SK-N-SH (cell line): ENCODE data around the gene CAMK2D. TPM values are rescaled to one million over a fixed set of nuclear protein-coding genes. Genes with fewer than 3 reads are reported as not detected.

ENCODE experiments used
- CTCF ChIA-PET: fragments of 300-600, 350-600 bp; formaldehyde crosslinking; extraction: SDS; loops from one replicate; lab custom pipeline; 2021; lab: Yijun Ruan, JAX
- POLR2A ChIA-PET: fragments of 350-600 bp; sonication (Branson Sonifier 250); formaldehyde crosslinking; extraction: SDS; loops from one replicate; lab custom pipeline; 2020; ENCODE audit warnings: antibody characterized with exemption, inconsistent platforms; lab: Yijun Ruan, JAX
- DNase-seq: peaks from one replicate; pipeline ENCODE4 v3.0.0; 2012
- H2AFZ ChIP-seq: fragments of 200-600 bp; sonication (generic); 2 replicates; pipeline ENCODE4 v1.8.1; 2016; ENCODE audit warnings: antibody characterized with exemption, mild to moderate bottlenecking, low read depth
- H3F3A ChIP-seq: fragments of 200-600 bp; sonication (generic); replicated peaks from 2 replicates; pipeline ENCODE3; 2016; ENCODE audit warnings: antibody characterized with exemption, mild to moderate bottlenecking; ENCODE audit not compliant: insufficient read depth
- H3K27ac ChIP-seq, 2 experiments: fragments of 200-500 bp in 1 of 2; fragments of 200-600 bp in 1 of 2; sonication (Bioruptor generic) in 1 of 2; sonication (generic), shearing (Covaris generic) in 1 of 2; 2 replicates each; pipeline versions ENCODE4 v1.5.1 to v1.6.1; 2014 to 2016; ENCODE audit warnings: low read depth in 2 of 2, inconsistent platforms in 1 of 2, low read length in 1 of 2, mild to moderate bottlenecking in 1 of 2, mixed read lengths in 1 of 2
- H3K27me3 ChIP-seq: fragments of 200-600 bp; sonication (generic), shearing (Covaris generic); 2 replicates; pipeline ENCODE4 v1.6.1; 2016; ENCODE audit warnings: mixed run types; ENCODE audit not compliant: insufficient read depth
- H3K36me3 ChIP-seq, 2 experiments: fragments of 200-500 bp in 1 of 2; fragments of 200-600 bp in 1 of 2; sonication (Bioruptor generic) in 1 of 2; sonication (generic) in 1 of 2; replicated peaks in 1 of 2; 2 replicates each; pipeline versions ENCODE3 to v1.5.1; 2014 to 2016; ENCODE audit warnings: low read length in 1 of 2, mild to moderate bottlenecking in 1 of 2; ENCODE audit not compliant: insufficient read depth in 2 of 2, control insufficient read depth in 1 of 2
- H3K4me1 ChIP-seq, 2 experiments: fragments of 200-500 bp in 1 of 2; fragments of 200-600 bp in 1 of 2; sonication (Bioruptor generic) in 1 of 2; sonication (generic), shearing (Covaris generic) in 1 of 2; 2 replicates each; pipeline versions ENCODE4 v1.5.1 to v1.6.1; 2014 to 2016; ENCODE audit warnings: low read depth in 1 of 2, low read length in 1 of 2, mixed run types in 1 of 2; ENCODE audit not compliant: insufficient read depth in 2 of 2, control insufficient read depth in 1 of 2
- H3K4me2 ChIP-seq: fragments of 200-600 bp; sonication (generic), shearing (Covaris generic); 2 replicates; pipeline ENCODE4 v1.6.1; 2017; ENCODE audit warnings: mixed run types
- H3K4me3 ChIP-seq, 2 experiments: fragments of 200-500 bp in 1 of 2; fragments of 200-600 bp in 1 of 2; sonication (Bioruptor generic) in 1 of 2; sonication (generic), shearing (Covaris generic) in 1 of 2; 2 replicates each; pipeline versions ENCODE4 v1.5.1 to v1.8.1; 2014 to 2016; ENCODE audit warnings: low read depth in 2 of 2, inconsistent platforms in 1 of 2, low read length in 1 of 2, mild to moderate bottlenecking in 1 of 2, mixed read lengths in 1 of 2, moderate library complexity in 1 of 2
- H3K79me2 ChIP-seq: fragments of 200-600 bp; sonication (generic); 2 replicates; pipeline ENCODE4 v1.8.1; 2017; ENCODE audit warnings: mild to moderate bottlenecking; ENCODE audit not compliant: insufficient read depth
- H3K9ac ChIP-seq: fragments of 200-600 bp; sonication (generic); 2 replicates; pipeline ENCODE4 v1.6.1; 2017; ENCODE audit warnings: mixed run types
- H3K9me2 ChIP-seq: fragments of 200-600 bp; sonication (generic); 2 replicates; pipeline ENCODE4 v1.6.1; 2017; ENCODE audit warnings: mixed run types
- H3K9me3 ChIP-seq: fragments of 200-600 bp; sonication (generic); 2 replicates; pipeline ENCODE4 v1.6.1; 2017; ENCODE audit warnings: mixed run types, mild to moderate bottlenecking, moderate library complexity
- H4K20me1 ChIP-seq: fragments of 200-600 bp; sonication (generic); 2 replicates; pipeline ENCODE4 v1.6.1; 2017; ENCODE audit warnings: mild to moderate bottlenecking, mixed run types; ENCODE audit not compliant: insufficient read depth
- EZH2phosphoT487 ChIP-seq: fragments of 200-600 bp; sonication (generic); IDR thresholded peaks from 2 replicates; pipeline ENCODE4 v1.6.1; 2017; ENCODE audit warnings: low read depth, mixed run types, mild to moderate bottlenecking, antibody characterized with exemption, moderate library complexity, borderline replicate concordance
- FOSL2 ChIP-seq: IDR thresholded peaks from 2 replicates; pipeline ENCODE4 v1.4.0; 2012; ENCODE audit warnings: low read depth, mild to moderate bottlenecking, moderate library complexity, borderline replicate concordance
- FOXM1 ChIP-seq: IDR thresholded peaks from 2 replicates; pipeline ENCODE4 v1.4.0; 2012; ENCODE audit warnings: low read depth, mild to moderate bottlenecking
- GABPA ChIP-seq: IDR thresholded peaks from 2 replicates; pipeline ENCODE4 v1.4.0; 2012; ENCODE audit warnings: low read depth, mild to moderate bottlenecking
- MEF2A ChIP-seq: IDR thresholded peaks from 2 replicates; pipeline ENCODE4 v1.4.0; 2012; ENCODE audit warnings: low read depth, borderline replicate concordance
- NFIC ChIP-seq: IDR thresholded peaks from 2 replicates; pipeline ENCODE4 v1.4.0; 2012; ENCODE audit warnings: borderline replicate concordance
- RAD21 ChIP-seq: IDR thresholded peaks from 2 replicates; pipeline ENCODE4 v1.6.1; 2012; ENCODE audit warnings: mild to moderate bottlenecking, low read length
- RXRA ChIP-seq: IDR thresholded peaks from 2 replicates; pipeline ENCODE4 v1.4.0; 2012; ENCODE audit warnings: low read depth, mild to moderate bottlenecking, borderline replicate concordance
- TCF12 ChIP-seq: IDR thresholded peaks from 2 replicates; pipeline ENCODE4 v1.4.0; 2012
- TEAD4 ChIP-seq: IDR thresholded peaks from 2 replicates; pipeline ENCODE4 v1.4.0; 2012; ENCODE audit warnings: mild to moderate bottlenecking, borderline replicate concordance; ENCODE audit not compliant: insufficient read depth
- YY1 ChIP-seq: IDR thresholded peaks from 2 replicates; pipeline ENCODE4 v1.4.0; 2012; ENCODE audit warnings: low read depth, mild to moderate bottlenecking
- WGBS: methylation state at CpG from one replicate; pipeline ENCODE4 v1.1.6; 2017; ENCODE audit warnings: low lambda C conversion rate; 5-methylcytosine and 5-hydroxymethylcytosine counted together
- polyA plus RNA-seq, 3 experiments: library from polyadenylated mRNA; depleted of rRNA; stranded (reverse); fragments of >200 nt; gene quantifications; 2 replicates each; pipeline ENCODE4 v1.2.3, GENCODE V29; 2012
- TF ChIP-seq, protein P1 (sequence below): IDR thresholded peaks from 2 replicates; pipeline ENCODE4; 2012
- TF ChIP-seq, protein P2 (sequence below): IDR thresholded peaks from 2 replicates; pipeline ENCODE4 v1.4.0; 2012; ENCODE audit warnings: low read depth

CAMK2D gene
- polyA plus RNA-seq, 1 of the 3 experiments (the other 2 are of a cell fraction) = 17.0 TPM

DNA sequence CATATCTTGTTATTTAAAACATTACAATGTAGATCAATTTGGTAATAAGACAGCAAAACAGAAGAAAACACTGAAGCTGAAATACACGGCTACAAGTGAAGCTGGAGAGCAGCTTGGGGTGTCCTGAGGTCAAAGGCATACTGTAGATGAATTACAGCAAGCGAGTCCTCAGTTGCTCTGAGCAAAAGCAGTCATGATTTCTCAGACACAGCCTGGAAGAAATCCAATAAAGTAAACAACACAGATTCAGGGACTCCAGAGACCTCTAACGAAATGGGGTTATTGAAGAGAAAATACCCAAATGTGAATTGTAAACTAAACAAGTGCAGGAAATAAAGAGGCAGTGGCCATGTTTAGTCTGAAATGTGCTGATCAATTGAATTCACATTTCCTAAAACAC is 324.4 kb downstream of the CAMK2D start:
- 88% methylated on average over 3 of the region's 3 CpGs for WGBS
- peak overlapping the region; percentile 86 to 91; a peak in 3 of 4 replicates for H3K27ac ChIP-seq
- H4K20me1 ChIP-seq = no peaks in the 10 kb centered on the region
- no peaks in the 10 kb centered on the region for H3K9me2 ChIP-seq
- DNase-seq = no peak
- TF ChIP-seq FOXM1 (no peak), GABPA (no peak), NFIC (no peak), TEAD4 (no peak), MEF2A (no peak), TCF12 (no peak), RAD21 (no peak), RXRA (no peak), FOSL2 (no peak), YY1 (no peak)
- TF ChIP-seq, protein P1, sequence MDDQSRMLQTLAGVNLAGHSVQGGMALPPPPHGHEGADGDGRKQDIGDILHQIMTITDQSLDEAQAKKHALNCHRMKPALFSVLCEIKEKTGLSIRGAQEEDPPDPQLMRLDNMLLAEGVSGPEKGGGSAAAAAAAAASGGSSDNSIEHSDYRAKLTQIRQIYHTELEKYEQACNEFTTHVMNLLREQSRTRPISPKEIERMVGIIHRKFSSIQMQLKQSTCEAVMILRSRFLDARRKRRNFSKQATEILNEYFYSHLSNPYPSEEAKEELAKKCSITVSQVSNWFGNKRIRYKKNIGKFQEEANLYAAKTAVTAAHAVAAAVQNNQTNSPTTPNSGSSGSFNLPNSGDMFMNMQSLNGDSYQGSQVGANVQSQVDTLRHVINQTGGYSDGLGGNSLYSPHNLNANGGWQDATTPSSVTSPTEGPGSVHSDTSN = no peak
- ChIA-PET POLR2A (no interaction called here), CTCF (interaction anchor here (1.1 kb wide), 1 partner anchor 16 kb away, joined by 3 read pairs; no protein-coding TSS in a partner anchor)
- H3K4me3 ChIP-seq = no peak overlapping the region
- no peaks in the 10 kb centered on the region for H3K36me3 ChIP-seq
- no peaks in the 10 kb centered on the region for H3K9me3 ChIP-seq
- H2AFZ ChIP-seq = no peak overlapping the region
- H3K27me3 ChIP-seq = no peaks in the 10 kb centered on the region
- H3K4me2 ChIP-seq = no peak overlapping the region
- no peaks in the 10 kb centered on the region for H3K79me2 ChIP-seq
- H3K4me1 ChIP-seq = peaks cover 0 to 17% of the 10 kb centered on the region in 2 experiments; a peak in 2 of 4 replicates
- peaks cover 21% of the 10 kb centered on the region for H3F3A ChIP-seq
- no peak overlapping the region for H3K9ac ChIP-seq

GRCh38 chr4:113436360-113436759 is 325.2 kb downstream of the CAMK2D start:
- 26% methylated on average over 3 of the region's 3 CpGs for WGBS
- Histone ChIP-seq H3K27ac (peak overlapping the region; percentile 86 to 91), H3K4me1 (peaks cover 0 to 17% of the 10 kb centered on the region in 2 experiments; a peak in 2 of 4 replicates), H3F3A (peaks cover 21% of the 10 kb centered on the region), H3K27me3 (no peaks in the 10 kb centered on the region), H3K9me3 (no peaks in the 10 kb centered on the region), H2AFZ (peak overlapping the region; percentile 29; the same call in 1 of the 2 replicates), H3K9me2 (no peaks in the 10 kb centered on the region), H3K36me3 (no peaks in the 10 kb centered on the region), H3K9ac (peak overlapping the region; percentile 16; the same call in 1 of the 2 replicates), H3K4me2 (peak overlapping the region; percentile 67)
- POLR2A ChIA-PET = no interaction called here
- CTCF ChIA-PET = no interaction called here
- no peak for DNase-seq
- TF ChIP-seq, protein P2, sequence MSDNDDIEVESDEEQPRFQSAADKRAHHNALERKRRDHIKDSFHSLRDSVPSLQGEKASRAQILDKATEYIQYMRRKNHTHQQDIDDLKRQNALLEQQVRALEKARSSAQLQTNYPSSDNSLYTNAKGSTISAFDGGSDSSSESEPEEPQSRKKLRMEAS = 0 out of 2 replicates have a peak, but pooled peaks have one; percentile 36
- no peak for TF ChIP-seq EZH2phosphoT487
- TF ChIP-seq, all 33 proteins: peak for 1
- H3K79me2 ChIP-seq = no peaks in the 10 kb centered on the region
- peak overlapping the region in 1 of 2 experiments; percentile 25; a peak in 1 of 4 replicates for H3K4me3 ChIP-seq
- no peaks in the 10 kb centered on the region for H4K20me1 ChIP-seq
